ENCODE results near the gene ZNF226.
"Not testable (repeated sequence)": the region's sequence is repeated elsewhere in the genome, so short reads cannot be mapped to it uniquely, and the experiment has no call there.

Gene ZNF226

DNA sequence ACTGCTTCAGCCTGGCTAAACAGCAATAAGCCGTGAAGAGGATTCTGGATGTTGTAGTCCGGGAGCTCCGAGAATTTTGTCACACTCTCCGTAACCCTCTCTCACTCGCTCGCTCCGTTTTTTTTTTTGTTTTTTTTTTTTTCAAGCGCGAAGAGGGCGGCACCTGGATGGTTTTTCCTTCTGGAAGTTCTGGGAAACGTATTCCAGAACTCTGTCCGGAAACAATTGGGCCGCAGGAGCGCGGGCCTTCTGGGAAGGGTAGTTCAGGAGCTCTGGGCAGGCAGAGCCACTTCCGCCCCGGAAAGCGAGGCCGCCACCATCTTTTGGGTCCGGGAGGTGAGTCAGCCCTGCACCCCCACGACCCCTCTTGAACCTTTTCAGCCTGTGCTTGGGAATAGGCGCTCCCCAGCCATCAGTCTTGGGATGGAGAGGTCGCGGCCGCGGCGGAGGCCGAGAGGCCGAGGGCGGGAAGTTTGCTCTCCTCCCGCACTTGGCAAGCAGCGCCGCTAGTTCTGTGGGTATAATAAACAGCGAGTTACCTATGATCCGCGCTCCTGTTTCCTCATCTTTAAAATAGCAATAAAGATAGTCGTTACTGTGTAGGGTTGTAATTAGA, 47.5 kb downstream of the ZNF226 start, which contains the start of gene ZNF227:
ZNF227 (plus strand) TSS at position 283 of the 616 bp plus-strand sequence. CDS start 5,261 bp downstream, outside the sequence.
- peak; percentile 57 to 73 for DNase-seq (ENCODE audit: low read depth in 2 of 2)

DNA sequence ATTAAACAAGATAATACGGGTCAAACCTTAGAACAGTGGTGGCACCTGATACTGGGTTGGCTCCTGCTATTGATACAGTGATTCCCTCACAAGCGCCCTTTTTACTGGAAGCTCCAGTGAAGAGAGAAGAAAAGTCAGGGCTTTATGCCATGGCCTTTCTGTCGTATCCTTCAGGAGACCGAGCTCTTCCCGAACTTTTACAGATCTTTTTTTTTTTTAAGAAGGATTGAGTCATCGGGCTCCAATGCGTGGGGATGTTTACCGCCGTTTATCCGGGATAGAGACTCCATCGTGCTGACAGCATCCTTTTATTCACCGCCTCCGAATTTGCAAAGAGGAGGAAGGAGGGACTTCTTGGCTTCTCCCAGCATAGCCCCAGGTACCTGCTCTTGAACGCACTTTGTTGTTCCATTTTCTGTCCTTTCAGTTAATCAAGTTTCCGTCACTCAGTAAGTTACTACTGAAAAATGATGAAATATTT, 48.0 kb downstream of the ZNF226 start:
- no peak for DNase-seq (ENCODE audit: low read depth in 2 of 2)

DNA sequence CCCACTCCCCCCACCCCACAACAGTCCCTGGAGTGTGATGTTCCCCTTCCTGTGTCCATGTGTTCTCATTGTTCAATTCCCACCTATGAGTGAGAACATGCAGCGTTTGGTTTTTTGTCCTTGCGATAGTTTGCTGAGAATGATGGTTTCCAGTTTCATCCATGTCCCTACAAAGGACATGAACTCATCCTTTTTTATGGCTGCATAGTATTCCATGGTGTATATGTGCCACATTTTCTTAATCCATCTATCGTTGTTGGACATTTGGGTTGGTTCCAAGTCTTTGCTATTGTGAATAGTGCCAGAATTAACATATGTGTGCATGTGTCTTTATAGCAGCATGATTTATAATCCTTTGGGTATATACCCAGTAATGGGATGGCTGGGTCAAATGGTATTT, 55.0 kb downstream of the ZNF226 start:
- DNase-seq (ENCODE audit: low read depth in 2 of 2): not testable (repeated sequence)

DNA sequence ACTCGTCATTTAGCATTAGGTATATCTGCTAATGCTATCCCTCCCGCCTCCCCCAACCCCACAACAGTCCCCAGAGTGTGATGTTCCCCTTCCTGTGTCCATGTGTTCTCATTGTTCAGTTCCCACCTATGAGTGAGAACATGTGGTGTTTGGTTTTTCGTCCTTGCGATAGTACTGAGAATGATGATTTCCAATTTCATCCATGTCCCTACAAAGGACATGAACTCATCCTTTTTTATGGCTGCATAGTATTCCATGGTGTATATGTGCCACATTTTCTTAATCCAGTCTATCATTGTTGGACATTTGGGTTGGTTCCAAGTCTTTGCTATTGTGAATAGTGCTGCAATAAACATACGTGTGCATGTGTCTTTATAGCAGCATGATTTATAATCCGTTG, 55.9 kb downstream of the ZNF226 start:
- not testable (repeated sequence) for DNase-seq (ENCODE audit: low read depth in 2 of 2)

GRCh38 chr19:44221291-44221690, 56.4 kb downstream of the ZNF226 start:
- not testable (repeated sequence) for DNase-seq (ENCODE audit: low read depth in 2 of 2)

All from stimulated activated CD8-positive, alpha-beta memory T cell treated with anti-CD3 and anti-CD28 coated beads, Interleukin-2, amount 100 ng/mL, for 48 hours (primary cell).